ENCODE data around the gene PUDP.
"Not testable (repeated sequence)": the region's sequence is repeated elsewhere in the genome, so short reads cannot be mapped to it uniquely, and the experiment has no call there.

The PUDP gene

DNA sequence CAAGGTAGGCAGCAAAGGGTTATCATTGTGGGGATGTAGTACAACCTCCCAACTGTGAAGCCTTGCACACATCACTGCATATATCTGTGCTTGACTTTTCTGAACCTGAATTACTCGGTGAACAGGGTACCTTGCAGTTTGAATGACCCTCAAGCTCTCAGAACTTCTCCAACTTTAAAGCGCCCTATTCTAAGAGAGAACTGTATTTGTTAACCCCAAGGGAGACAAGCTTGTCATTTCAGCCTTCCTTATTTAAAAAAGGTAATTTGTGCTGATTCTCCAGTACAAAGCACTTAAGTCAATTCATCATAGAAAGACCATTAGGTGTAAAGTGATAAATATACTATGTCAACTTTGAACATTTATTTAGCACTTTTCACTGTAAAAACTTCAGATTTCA lies 122.5 kb downstream of the PUDP start:
- no peak for DNase-seq

DNA sequence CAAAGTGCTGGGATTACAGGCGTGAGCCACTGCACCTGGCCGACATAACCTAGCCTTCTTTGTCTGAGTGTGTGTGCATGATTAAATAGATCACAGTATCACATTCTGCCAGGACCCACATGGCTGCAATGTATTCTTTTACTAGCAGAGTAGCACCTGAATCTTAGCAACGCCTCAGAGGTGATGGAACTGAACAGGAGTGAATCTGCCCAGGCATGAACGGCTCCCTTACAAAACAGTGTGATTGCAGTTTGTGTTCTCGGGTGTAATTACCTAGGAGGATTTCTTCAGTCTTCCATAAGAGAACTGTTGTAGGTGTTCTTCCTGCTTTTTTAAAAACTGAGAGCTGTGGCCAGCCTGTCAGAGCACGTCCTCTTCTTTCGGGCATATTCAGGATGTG lies 123.1 kb downstream of the PUDP start:
- no peak for DNase-seq

DNA sequence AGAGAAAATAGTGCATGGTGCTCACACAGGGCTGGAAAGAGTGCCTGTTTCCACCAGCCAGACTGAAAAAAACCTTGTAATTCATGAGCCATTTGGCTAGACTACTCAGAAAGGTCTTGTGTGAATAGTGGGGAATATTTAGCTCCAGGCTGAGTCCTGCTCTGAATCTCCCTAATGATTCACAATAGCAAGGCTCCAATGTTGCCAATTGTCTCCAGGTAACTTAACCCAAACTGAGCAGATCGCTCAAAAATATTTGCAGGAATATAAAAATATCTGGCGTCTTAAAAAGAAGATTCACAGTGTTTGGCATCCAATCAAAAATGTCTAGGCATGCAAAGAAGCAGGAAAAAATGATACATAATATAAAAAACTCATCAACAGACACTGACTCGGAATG lies 125.0 kb downstream of the PUDP start:
- not testable (repeated sequence) for DNase-seq

DNA sequence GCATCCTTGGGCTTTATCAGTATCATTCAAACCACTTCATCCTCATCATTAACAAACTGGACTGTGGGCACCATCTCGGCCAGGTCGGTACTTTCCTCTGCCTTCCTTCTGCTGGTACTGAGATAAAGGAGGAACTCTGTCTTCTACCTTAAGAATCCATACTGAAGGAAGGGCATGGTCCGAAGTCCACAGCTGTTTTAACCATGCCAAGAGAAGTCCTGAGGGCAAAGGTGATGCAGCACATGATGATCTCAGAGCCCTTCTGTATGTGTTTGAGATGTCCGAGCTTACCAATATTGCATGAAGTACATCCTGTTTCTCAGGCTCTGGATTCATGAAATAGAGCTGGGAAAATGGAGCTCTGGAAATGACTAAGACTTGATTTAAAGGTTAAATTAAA lies 126.0 kb downstream of the PUDP start:
- no peak for DNase-seq

DNA sequence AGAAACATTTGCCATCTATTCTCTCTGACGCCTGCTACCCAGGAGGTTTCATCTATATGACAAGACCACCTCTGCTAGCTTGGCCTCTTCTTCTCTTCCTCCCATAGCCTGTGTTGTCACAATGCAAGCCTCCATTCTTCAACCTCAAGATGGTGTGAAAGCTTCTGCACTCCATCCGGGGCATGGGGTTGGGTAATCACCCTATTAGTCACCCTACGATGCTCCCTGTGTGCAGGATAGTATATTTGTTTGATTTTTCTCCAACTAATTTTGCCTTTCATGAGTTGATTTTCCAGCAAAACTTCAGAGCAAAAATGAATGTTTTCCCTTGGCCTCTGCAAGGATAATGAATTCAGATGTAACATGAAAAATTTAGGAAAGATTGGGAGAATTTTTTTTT lies 128.4 kb downstream of the PUDP start:
- no peak for DNase-seq

DNA sequence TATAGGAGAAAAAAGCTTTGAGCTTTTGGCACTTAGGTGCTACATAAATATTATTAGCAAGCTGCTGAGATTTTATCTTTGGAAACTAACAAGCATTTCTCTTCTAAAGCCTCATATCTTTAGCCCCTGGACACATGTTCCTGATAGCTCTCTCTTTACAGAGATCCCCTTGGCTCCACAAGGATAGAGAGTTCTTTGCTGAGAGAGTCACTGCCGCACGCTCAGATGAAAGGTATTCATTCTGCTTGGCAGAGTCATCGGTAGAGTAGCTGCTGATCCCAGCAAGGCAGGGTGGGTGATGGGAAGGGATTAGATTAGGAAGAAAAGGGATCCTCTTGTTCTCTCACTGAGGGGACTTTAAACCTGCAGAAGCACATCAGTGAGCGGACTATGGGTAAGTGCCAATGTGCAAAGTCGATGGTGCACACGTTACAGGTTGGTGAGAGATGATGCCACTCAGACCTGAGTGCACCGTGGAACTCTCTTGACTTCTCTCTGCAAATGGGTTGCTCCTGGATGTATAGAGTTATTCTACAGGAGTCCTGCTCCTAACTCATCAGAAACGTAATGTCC lies 135.6 kb downstream of the PUDP start:
- not testable (repeated sequence) for DNase-seq

DNA sequence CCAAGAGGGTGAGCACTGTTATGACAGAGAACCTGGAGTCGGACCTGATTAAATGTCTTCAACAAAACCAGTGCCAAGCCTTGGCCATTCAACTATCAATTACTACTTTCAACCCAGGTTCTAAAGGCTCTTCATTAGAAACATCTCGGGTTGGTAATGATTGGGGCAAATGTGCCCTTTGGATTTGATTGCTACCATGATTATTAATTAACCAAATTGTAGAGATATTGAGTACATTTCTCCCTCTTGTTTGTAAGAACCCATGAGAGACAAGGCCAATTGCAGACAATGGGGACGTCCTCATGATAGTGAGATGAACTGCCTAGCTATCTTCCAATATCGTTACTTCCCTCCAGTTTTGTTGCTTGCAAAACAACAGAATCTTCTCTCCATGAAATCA lies 137.1 kb downstream of the PUDP start:
- DNase-seq: not testable (repeated sequence)

DNA sequence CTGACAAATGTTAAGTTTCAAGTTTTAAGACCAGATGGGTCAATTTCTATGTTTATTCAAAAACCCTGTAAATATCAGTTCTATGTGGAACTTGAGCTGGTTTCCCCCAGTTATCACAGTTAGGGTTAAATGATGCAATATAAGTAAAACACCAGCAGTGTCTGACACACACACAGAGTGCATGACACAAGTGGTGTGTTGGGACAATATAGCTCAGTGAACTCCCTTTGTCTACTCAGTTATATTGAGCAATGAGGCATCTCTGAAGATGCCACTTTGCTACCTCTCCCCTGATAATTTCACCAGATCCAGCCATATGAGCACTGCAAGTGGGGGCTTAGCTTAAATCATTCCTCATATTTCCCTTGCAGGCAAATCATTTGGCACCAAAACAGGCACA lies 140.6 kb downstream of the PUDP start:
- DNase-seq: not testable (repeated sequence)

Data from effector CD8-positive, alpha-beta T cell (primary cell).